Astrocyte (in vitro differentiated cells and primary cell): ENCODE measurements around the gene PCNX1. TPM values are rescaled to one million over a fixed set of nuclear protein-coding genes. Genes with fewer than 3 reads are reported as not detected.

Experiments used
- DNase-seq: peaks from one replicate; pipeline ENCODE4 v3.0.0-alpha.2; 2010; ENCODE audit warnings: low read depth
- FAIRE-seq: peaks from 2 replicates; lab custom pipeline; 2011; peaks lifted over from hg19 to GRCh38; lab: Jason Lieb, UNC
- H2AFZ ChIP-seq: 2 replicates; pipeline ENCODE4 v1.6.0; 2012; ENCODE audit warnings: low read depth, low read length, inconsistent platforms
- H3K27ac ChIP-seq: 2 replicates; pipeline ENCODE4 v1.5.1; 2011; ENCODE audit warnings: low read depth, low read length, inconsistent platforms
- H3K27me3 ChIP-seq: 2 replicates; pipeline ENCODE4 v1.6.0; 2011; ENCODE audit warnings: low read length, inconsistent platforms; ENCODE audit not compliant: insufficient read depth
- H3K36me3 ChIP-seq: 2 replicates; pipeline ENCODE4 v1.5.1; 2011; ENCODE audit warnings: low read length, inconsistent platforms; ENCODE audit not compliant: insufficient read depth
- H3K4me1 ChIP-seq: 2 replicates; pipeline ENCODE4 v1.5.1; 2011; ENCODE audit warnings: low read length, inconsistent platforms; ENCODE audit not compliant: insufficient read depth
- H3K4me2 ChIP-seq: 2 replicates; pipeline ENCODE4 v1.6.0; 2012; ENCODE audit warnings: low read length, inconsistent platforms
- H3K4me3 ChIP-seq: 2 replicates; pipeline ENCODE4 v1.5.1; 2011; ENCODE audit warnings: low read depth, mild to moderate bottlenecking, low read length, inconsistent platforms; ENCODE audit not compliant: insufficient read depth
- H3K79me2 ChIP-seq: 2 replicates; pipeline ENCODE4 v1.6.0; 2012; ENCODE audit warnings: mild to moderate bottlenecking, low read length, inconsistent platforms; ENCODE audit not compliant: insufficient read depth
- H3K9ac ChIP-seq: 2 replicates; pipeline ENCODE4 v1.6.0; 2012; ENCODE audit warnings: mild to moderate bottlenecking, low read length, inconsistent platforms
- H3K9me3 ChIP-seq: 2 replicates; pipeline ENCODE4 v1.5.1; 2012; ENCODE audit warnings: low read depth, mild to moderate bottlenecking, low read length, inconsistent platforms; ENCODE audit not compliant: insufficient read depth
- H4K20me1 ChIP-seq: 2 replicates; pipeline ENCODE4 v1.6.0; 2012; ENCODE audit warnings: low read length, inconsistent platforms; ENCODE audit not compliant: insufficient read depth
- H3K27ac Mint-ChIP-seq: one replicate; pipeline ENCODE4 v1.8.0; 2021; ENCODE audit warnings: mild to moderate bottlenecking, mixed read lengths; ENCODE audit not compliant: unreplicated experiment
- H3K27me3 Mint-ChIP-seq: one replicate; pipeline ENCODE4 v1.8.0; 2021; ENCODE audit warnings: low read depth, mixed read lengths; ENCODE audit not compliant: unreplicated experiment
- H3K36me3 Mint-ChIP-seq: one replicate; pipeline ENCODE4 v1.8.0; 2021; ENCODE audit warnings: low read depth, mixed read lengths; ENCODE audit not compliant: unreplicated experiment
- H3K4me1 Mint-ChIP-seq: one replicate; pipeline ENCODE4 v1.8.0; 2021; ENCODE audit warnings: low read depth, mixed read lengths; ENCODE audit not compliant: unreplicated experiment
- H3K4me3 Mint-ChIP-seq: one replicate; pipeline ENCODE4 v1.8.0; 2021; ENCODE audit warnings: mild to moderate bottlenecking, moderate library complexity, mixed read lengths; ENCODE audit not compliant: unreplicated experiment
- H3K9me3 Mint-ChIP-seq: one replicate; pipeline ENCODE4 v1.8.0; 2021; ENCODE audit warnings: mild to moderate bottlenecking, mixed read lengths; ENCODE audit not compliant: unreplicated experiment
- CTCF ChIP-seq: IDR thresholded peaks from 2 replicates; pipeline ENCODE4 v1.5.1; 2011; ENCODE audit warnings: low read depth, mild to moderate bottlenecking, inconsistent platforms, low read length, moderate library complexity; ENCODE audit not compliant: insufficient read depth
- EZH2 ChIP-seq: IDR thresholded peaks from 2 replicates; pipeline ENCODE4 v1.6.1; 2012; ENCODE audit warnings: mild to moderate bottlenecking, low read length, inconsistent platforms; ENCODE audit not compliant: insufficient read depth
- total RNA-seq: library from RNA; stranded (reverse); gene quantifications from 2 replicates; pipeline ENCODE4 v1.2.1, GENCODE V29; 2021

PCNX1 gene
- total RNA-seq, 1 donor from 2014 or later, result 91.3 TPM

GRCh38 chr14:70890826-70891659 is 16.2 kb upstream of the PCNX1 start:
- H2AFZ ChIP-seq, result no peak overlapping the region
- H3K27ac ChIP-seq, result no peak overlapping the region
- no peak overlapping the region for H3K4me2 ChIP-seq
- no peaks in the 10 kb centered on the region for H3K27me3 ChIP-seq
- no peak for TF ChIP-seq CTCF
- no peak for TF ChIP-seq EZH2
- H3K4me3 ChIP-seq, result no peak overlapping the region
- H4K20me1 ChIP-seq, result no peaks in the 10 kb centered on the region
- Mint-ChIP-seq H3K4me1 (peaks cover 48% of the 10 kb centered on the region), H3K4me3 (no peak overlapping the region), H3K9me3 (no peaks in the 10 kb centered on the region), H3K27me3 (no peaks in the 10 kb centered on the region), H3K27ac (peak overlapping the region; percentile 2), H3K36me3 (peaks cover 2% of the 10 kb centered on the region)
- H3K79me2 ChIP-seq, result no peaks in the 10 kb centered on the region
- H3K9ac ChIP-seq, result no peak overlapping the region
- no peaks in the 10 kb centered on the region for H3K9me3 ChIP-seq
- peaks cover 31% of the 10 kb centered on the region for H3K4me1 ChIP-seq
- FAIRE-seq (no peak), DNase-seq (no peak)
- no peaks in the 10 kb centered on the region for H3K36me3 ChIP-seq

GRCh38 chr14:70891737-70892136 is 15.5 kb upstream of the PCNX1 start:
- H3K27ac Mint-ChIP-seq, result peak overlapping the region; percentile 79
- no peak overlapping the region for H3K27ac ChIP-seq
- no peak overlapping the region for H3K4me2 ChIP-seq

More at GRCh38 chr14:70891737-70892136, 15.5 kb upstream of the PCNX1 start:
- Histone ChIP-seq H3K4me3 (no peak overlapping the region), H4K20me1 (no peaks in the 10 kb centered on the region), H3K9ac (no peak overlapping the region), H3K79me2 (no peaks in the 10 kb centered on the region), H3K4me1 (peaks cover 28% of the 10 kb centered on the region), H3K9me3 (no peaks in the 10 kb centered on the region), H3K36me3 (no peaks in the 10 kb centered on the region), H2AFZ (no peak overlapping the region), H3K27me3 (no peaks in the 10 kb centered on the region)
- Mint-ChIP-seq H3K4me1 (peaks cover 41% of the 10 kb centered on the region), H3K36me3 (peaks cover 2% of the 10 kb centered on the region), H3K9me3 (peaks cover 4% of the 10 kb centered on the region), H3K27me3 (no peaks in the 10 kb centered on the region), H3K4me3 (no peak overlapping the region)
- no peak for TF ChIP-seq CTCF
- no peak for TF ChIP-seq EZH2
- no peak for DNase-seq
- FAIRE-seq, result no peak
